HS-5 (cell line): ENCODE measurements around the gene DLG5.

ENCODE experiments used
- DNase-seq: peaks from one replicate; pipeline ENCODE4 v3.0.0-alpha.2; 2012; ENCODE audit warnings: low read depth

The DLG5 gene

DNA sequence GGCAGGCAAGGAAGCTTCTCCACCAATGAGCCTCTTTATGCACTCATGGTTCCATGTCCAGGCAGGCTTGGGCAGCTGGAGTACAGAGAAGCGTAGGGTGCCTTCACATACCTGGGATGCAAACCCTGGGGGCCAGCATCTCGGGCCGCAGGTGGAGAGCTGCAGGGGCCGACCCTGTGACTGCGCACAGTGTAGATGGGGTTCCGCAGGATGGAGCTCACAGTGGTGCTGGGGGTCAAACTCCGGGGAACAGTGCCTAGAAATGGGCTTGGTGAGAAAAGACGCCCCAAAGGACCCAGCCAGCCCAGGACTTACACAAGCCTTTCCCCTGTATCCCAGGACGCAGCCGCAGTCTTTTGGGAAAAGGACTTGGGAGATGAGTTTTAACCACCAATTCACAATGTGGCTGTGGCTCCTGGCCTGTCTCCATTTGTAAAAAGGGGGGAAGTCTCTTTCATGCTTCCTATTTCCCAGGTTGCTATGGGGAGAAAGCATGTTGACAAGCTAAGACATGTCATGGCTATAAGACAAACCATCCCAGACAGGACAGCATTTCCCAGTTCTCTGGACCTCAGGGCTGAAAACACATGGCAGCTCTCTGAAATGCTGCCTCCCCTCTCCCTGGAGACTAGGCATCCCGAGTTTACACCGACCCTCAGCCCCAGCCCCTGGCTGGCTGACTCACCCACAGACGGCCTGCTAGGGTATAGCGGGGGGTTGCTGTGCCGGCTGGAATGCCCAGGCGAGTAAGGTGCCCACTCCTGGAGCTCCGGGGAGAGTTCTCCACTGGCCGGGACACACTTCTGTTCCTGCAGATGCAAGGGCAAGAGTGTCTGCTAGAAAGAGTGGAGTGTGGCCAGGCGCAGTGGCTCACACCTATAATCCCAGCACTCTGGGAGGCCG is 107.1 kb downstream of the DLG5 start:
- DNase-seq, result no peak

DNA sequence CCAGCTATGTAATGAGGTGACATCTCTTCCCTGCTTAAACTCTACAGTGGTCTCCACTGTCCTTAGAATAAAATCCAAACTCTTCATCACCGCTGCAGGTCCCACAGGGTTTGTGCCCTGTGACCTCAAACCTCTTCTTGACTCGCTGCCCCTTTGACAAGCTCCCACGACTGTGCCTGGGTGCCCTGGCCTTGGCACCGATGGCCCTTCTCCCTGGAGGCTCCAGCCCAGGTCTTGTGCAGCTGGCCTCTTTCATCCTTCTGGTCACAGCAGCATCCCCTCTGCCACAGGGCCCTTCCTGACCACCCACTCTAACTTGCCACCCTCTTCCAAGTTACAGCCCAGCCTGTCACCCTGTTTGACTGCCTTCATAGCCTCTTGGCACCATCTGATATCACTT is 108.2 kb downstream of the DLG5 start:
- DNase-seq, result no peak

DNA sequence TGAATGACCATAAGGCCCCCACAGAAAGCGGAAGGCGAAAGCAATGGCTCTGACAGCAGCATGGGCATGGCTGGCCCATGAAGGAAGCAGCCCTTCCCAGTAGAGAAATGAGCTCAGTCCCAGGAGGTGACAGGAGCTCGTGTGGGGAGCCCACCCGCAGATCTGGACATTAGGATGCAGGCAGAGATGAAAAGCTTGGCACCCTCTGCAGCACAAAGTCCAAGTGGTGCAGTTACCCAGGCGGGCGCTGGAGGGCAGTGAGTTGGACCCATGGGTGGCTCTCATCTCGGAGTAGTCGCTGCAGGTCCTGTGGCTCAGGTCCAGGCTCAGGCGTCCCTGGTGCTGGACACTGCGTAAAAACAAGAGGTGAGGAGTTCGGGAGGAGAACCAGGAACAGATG is 109.0 kb downstream of the DLG5 start:
- no peak for DNase-seq

DNA sequence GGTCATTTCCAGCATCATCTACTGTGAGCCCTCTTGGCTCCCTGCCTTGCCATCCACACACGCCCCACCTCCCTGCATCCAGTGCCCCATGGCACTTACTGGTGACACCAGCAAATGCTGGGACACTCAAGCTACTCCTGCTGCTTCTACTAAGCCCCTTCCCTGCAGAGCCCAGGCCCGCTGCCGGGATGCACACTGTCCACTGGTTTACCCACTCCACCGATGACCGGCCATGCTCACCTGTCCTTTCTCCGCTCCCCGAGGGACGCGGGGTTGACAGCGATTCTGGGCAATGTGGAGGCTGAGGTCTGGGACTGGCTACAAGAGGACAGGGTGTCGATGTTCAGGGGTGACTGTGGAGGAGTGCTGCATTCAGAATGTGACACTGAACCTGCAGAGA is 110.2 kb downstream of the DLG5 start:
- DNase-seq, result no peak

DNA sequence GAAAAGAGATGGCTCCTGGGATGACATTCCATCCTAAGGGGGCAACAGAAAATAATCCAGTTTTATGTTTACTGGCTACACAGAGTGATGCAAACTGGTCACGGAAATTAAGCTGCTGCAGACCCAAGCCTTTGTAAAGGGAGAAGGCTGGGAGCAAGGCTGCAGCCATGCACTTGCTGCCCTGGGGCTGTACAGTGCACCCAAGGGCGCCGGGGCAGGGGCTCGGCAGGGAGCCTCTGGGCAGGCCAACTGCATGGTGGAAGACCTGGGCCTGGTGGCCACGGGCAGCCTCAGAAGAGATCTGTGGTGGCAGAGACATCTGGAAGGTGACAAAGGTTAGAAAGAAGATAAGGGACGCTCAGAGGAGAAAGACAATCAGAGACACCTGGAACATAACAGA is 113.8 kb downstream of the DLG5 start:
- no peak for DNase-seq

DNA sequence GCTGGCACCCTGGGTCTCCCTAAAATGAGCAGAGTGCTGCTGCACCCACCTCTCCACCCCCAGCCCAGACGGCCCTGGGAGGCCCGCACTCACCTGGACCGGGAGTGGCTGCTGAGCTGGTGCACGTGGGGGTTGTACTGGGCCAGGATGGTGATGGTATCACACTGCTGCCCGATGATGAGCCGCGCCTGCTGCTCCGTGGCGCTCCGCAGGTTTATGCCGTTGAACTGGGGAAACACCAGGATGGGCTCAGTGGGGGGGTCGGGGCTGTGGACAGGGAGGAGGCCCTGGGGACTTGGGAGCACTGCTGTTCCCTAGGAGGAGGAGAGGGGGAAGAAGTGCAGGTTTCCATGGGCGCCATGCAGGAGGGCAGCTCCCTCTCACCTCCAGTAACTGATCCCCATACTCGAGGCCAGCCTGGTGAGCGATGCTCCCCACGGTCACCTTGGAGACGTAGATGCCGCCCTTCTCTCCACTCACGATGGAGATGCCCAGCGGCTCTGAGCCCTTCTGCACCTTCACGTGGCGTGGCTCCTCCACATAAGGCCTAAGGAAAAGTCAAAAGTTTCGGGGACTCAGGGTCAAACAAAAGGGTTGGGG is 114.6 kb downstream of the DLG5 start:
- no peak for DNase-seq

DNA sequence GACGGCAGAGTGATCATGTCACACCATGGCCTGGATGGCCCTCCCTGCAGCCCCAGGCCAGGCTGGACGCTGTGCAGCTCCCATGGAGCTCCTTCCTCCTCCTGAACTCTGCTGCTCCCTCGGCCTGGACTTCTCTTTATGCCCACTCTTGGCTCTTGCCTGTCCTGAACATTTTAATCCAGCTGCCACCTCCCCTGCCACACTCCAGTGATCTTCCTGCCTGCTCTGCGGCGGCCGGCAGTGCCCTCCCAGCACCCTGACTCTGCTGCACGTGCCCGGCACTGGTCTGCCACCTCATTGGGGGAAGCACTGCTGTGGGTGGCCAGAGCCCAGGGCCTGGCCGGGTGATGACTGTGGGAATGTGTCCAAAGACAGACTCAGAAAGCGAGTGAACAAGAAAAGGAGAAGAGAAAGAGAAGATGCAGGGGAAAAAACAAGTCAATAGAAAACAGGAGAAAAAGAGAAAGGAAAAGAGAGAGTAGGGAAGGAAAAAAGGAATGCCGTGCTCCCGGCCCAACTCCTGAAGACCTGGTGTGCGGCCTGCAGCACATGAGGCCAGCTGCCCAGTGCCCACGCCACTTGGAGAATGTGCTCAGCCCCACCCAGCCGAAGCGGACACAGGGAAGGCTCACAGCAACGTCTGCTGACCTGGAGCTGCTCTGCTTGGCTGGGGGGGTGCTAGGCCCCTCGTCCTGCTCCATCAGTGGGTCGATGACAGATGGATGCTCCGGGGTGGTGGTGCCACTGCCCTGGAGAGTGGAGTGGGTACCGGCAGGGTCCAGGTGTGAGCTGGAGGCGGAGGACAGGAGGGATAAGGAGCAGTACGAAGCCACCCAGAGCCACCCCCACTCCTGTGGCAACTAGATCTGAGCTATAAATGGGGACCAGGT is 115.9 kb downstream of the DLG5 start:
- DNase-seq, result no peak

DNA sequence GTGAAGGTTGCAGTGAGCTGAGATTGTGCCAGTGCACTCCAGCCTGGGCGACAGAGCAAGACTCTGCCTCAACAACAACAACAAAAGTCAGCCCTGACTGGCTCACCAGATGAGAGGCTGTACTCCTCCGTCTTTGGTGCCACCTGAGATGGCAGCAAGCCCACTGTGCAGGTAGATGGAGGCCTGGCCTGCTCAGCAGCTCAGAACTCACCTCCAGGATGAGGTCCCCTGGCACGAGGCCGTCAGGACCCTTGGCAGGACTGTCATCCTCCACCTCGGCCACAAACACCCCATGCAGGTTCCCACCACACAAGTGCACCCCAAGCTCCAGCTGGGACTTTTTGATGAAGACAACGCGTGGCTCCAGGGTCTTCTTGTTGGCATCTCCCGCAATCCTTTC is 117.2 kb downstream of the DLG5 start:
- DNase-seq, result no peak

DNA sequence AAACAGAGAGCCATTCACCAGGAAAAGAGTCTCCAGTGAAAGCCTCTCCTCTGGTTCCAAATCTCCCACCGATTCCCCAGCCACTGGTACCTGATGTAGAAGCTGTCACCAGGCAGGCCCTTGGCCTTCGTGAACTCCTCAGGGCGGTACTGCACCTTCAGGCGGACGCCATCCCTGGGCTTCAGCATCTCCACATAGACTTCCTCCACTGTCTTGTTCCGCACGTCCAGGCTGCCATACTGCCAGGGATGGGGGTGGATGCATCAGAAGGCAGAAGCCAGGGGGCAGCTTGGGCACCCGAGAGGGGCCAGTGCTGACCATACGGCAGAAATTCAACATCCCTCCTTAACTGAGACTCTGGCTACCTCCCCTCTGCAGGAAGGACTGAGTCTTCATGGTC is 118.8 kb downstream of the DLG5 start:
- no peak for DNase-seq

DNA sequence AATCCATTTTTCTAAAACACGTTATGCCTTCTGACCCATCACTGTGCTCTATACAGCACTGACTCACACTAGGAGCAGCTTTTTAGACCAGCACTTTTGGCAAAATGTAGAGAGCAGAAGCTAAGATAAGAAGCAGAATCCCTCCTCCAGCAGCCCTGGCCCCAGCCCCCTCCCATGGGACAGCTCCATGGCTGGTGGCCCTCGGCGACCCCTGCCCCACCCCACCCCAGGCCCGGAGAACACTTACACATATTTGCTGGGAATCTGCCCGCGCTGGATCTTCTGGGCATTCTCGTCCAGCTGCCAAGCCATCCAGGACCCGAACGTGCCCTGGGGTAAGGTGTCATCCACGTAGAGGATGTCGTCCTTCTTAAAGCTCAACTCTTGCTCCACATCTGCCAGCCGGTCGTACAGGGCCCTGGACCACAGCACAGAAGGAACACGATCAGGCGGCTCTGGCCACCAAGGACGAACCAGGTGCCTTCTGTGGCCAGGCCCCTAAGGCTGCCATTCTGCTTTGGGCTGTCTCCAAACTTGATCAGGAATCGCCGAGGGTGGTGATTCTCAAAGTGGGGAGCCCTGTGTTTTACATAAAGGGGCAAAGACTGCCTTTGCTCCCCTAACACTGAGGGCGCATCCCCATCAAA is 119.9 kb downstream of the DLG5 start:
- no peak for DNase-seq

DNA sequence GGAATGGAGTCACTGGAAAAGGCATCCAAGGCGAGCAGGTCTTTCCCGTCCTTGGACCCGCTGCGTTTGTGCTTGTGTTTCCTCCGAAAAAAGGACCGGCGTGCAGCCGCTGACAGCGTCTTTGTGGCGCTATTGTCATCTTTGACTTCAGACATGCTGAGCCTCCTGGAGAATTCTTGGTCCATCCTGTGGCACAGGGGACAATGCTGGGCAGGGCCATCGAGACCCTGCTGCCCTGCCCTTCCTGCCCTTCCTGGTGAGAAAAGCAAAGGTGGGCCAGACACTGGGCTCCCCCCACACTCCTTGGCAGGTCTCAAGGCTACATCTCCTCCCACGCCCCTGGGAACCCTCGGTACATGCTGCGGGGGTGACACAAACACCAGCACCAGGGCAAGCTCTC is 120.9 kb downstream of the DLG5 start:
- DNase-seq, result no peak

DNA sequence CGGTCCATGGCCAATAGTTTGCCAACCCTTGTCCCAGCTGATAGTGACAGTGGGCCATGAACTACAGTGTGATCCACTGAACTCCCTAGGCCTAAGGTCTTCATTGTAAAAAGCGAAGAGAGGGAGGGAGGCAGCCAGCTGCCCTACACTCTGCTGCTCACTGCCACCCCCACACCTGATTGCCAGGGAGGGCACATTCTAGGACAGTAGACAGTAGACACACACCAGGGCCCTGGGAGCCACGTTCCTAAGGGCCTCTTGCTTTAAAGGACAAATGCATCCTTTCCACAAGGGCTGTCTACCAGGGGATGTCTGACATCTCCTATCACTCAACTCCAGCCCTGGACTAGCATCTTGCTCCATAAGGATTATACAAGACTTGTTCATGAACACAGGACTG is 122.2 kb downstream of the DLG5 start:
- no peak for DNase-seq

DNA sequence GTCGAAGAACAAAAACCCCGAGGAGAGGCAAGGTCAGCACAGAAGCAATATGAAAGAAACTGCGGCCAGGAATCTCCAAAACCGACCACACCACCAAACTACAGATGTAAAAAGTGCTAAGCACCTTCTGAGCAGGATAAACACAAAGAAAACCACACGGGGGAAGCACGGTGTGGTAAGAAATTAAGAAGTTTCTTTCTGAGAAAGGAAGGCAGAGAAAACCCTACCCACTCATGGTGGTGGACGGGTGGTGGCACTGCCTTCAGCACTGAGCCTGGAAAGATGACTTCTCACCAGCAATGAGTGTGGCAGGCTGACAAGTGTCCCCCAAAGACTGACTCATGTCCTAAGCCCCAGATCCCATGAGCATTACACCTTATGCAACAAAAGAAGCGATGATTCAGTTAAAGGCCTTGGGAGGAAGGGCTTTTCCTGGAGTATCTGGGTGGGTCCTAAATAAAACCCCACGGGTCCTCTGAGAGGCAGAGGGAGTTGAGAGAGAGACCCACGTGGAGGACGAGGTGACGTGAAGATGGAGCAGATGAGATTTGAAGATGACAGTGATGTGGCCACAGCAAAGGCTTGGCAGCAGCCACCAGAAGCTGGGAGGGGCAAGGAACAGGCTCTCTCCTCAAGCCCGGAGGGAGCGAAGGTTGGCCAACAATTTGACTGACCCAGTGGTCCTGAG is 124.9 kb downstream of the DLG5 start:
- DNase-seq, result peak; percentile 20

DNA sequence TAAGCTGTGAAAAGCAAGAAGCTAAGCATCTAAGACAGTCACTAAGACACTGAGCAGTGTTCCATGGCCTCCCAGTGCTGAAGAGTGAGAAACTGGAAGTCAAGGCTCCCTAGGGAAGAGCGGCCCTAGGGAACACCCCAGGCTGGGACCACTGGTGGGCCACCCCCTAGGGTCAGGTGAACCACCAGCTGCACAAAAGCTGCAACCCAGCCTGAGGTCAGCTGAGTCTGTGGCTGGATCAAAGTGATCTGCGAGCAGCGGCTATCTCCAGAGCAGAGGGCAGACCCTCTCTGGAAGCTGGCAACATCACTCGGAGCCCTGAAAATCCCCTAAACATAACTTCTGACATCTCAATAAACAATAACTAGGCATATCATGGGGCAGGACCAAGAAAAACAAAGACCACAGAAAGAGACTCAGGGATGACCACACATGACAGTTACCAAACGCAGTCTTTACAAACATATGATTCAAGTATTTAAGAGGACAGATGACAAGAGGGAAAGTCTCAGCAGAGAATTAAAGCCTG is 125.8 kb downstream of the DLG5 start:
- DNase-seq, result no peak

DNA sequence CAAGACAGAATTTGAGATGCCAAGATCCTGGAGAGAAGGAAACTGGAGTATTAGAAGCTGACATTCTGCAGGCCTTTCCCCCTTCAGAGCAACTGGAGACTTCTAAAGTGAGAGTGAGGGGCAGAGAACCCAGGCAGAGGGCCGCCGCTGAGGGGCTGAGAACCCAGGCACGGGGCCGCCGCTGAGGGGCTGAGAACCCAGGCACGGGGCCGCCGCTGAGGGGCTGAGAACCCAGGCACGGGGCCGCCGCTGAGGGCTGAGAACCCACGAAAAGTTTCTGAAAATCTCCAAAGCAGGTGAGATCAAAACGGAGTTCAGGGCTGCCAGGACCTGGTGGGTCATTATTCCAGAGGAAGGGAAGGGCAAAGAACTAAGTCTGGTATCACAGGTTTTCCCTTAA is 126.2 kb downstream of the DLG5 start:
- no peak for DNase-seq

DNA sequence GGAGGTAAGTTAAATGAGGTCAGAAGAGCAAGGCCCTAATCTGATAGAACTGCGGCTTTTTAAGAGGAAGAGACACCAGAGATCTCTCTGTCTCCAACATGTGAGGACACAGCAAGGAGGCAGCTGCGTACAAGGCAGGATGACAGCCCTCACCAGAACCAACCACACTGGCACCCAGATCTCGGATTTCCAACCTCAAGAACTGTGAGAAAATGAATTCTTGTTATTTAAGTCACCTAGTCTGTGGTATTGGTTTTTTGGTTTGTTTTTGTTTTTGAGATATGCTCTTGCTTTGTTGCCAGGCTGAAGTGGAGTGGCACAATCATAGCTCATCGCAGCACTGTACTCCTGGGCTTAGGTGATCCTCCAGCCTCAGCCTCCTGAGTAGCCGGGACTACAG is 127.2 kb downstream of the DLG5 start:
- no peak for DNase-seq

DNA sequence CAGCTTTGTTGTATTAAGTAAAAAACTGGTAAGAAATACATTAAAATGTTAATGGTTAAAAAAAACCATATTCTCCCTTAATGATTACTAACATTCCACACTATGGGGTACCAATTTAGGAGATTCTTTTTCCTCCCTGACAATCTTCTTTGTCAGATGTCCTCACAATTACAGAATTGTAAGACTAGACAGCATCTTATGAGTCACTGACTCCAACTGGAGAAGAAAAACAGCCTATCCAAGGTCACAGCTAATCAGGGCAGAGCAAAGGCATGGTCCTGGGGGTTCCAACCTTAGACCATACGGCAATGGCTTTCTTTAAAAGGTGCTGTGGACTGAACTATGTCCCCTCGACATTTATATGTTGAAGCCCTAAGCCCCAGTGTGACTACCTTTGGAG is 127.6 kb downstream of the DLG5 start:
- no peak for DNase-seq

DNA sequence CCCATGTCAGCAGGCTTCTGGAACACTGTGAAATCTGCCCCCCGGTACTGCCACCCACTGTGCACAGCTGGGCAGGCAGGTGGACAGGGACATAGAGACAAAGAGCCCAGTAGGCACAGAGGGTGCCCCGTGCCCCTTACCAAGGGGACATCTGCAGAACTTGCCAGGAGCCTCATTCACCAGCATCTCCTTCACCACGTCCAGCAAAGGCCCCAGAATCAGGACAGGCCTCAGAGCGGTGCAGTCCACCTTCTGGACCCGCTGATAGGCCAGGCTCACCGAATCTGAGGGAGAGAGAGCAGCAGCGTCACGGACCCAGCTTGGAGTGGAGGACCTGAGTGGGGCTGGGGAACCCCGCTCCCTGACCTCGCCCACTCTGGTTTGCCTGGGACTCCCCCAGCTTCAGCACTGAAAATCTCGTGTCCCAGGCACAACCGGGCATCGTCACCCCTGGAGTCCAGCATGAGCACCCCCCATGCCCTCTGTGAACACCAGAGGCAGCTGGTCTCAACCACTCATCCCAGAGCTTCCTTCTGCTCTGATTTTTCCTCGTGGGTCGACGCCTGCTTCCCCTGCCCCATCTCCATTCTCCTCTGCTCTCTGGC is 130.1 kb downstream of the DLG5 start:
- no peak for DNase-seq

DNA sequence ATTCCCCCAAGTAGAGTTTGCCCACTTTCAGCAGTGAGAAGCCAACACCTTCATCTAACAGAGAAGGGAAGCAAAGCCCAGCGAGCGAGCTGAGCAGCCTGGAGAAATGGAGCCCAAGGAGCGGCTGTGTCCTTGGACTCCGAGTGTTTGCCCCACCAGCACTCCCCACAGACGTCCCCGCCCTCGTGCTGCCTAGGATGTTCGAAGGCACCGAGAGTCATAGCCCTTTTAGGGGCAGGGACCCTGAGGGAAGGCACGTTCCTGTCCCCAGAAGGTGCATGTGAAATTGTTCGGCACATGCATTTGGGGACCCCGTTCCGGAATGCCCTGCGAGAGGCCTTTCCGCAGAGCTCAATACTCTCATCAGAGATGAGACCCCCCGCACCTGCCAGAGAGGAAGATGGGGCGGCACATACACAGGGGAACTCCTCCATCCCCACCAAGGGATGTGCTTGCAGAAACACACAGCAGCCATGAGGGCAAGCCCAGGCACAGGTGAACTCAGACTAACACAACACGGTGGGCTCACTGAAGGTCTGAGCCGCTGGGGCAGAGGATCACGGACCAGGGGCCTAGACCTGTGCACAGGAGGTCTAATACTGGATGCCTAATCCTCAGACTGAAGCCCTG is 131.0 kb downstream of the DLG5 start:
- DNase-seq, result no peak
